H1 (cell line): ENCODE results near the gene ERC1. TPM values are rescaled to one million over a fixed set of nuclear protein-coding genes. Genes with fewer than 3 reads are reported as not detected.

Experiments
- CTCF ChIA-PET: fragments of 300-600 bp; sonication (Branson Sonifier 250); formaldehyde crosslinking; loops from one replicate; lab custom pipeline; 2021; ENCODE audit not compliant: partially characterized antibody; lab: Charles Lee
- POLR2A ChIA-PET: fragments of 300-600 bp; sonication (Branson Sonifier 250); formaldehyde crosslinking; loops from one replicate; lab custom pipeline; 2021; ENCODE audit warnings: inconsistent platforms; ENCODE audit not compliant: partially characterized antibody; lab: Charles Lee
- DNase-seq, 2 experiments: peaks; one replicate each; pipeline versions ENCODE4 v3.0.0 to v3.0.0-alpha.2; 2010 to 2022; ENCODE audit warnings: low spot score in 2 of 2, low read depth in 1 of 2, mixed read lengths in 1 of 2
- FAIRE-seq: peaks from 2 replicates; lab custom pipeline; 2011; peaks lifted over from hg19 to GRCh38; lab: Jason Lieb, UNC
- H2AFZ ChIP-seq: 2 replicates; pipeline ENCODE4 v1.8.1; 2012; ENCODE audit warnings: low read length, inconsistent platforms
- H2AK5ac ChIP-seq: 2 replicates; pipeline ENCODE4 v1.6.1; 2013; ENCODE audit warnings: low read depth, low read length
- H2BK120ac ChIP-seq: replicated peaks from 2 replicates; pipeline ENCODE3; 2013; ENCODE audit warnings: low read depth, low read length, inconsistent platforms
- H2BK12ac ChIP-seq: 2 replicates; pipeline ENCODE4 v1.6.1; 2013; ENCODE audit warnings: low read depth, low read length
- H2BK15ac ChIP-seq: 2 replicates; pipeline ENCODE4 v1.6.1; 2013; ENCODE audit warnings: low read length
- H2BK20ac ChIP-seq: 2 replicates; pipeline ENCODE4 v1.6.1; 2013; ENCODE audit warnings: low read length
- H2BK5ac ChIP-seq: 2 replicates; pipeline ENCODE4 v1.6.1; 2013; ENCODE audit warnings: low read depth, low read length
- H3K14ac ChIP-seq: 2 replicates; pipeline ENCODE4 v1.6.1; 2013; ENCODE audit warnings: inconsistent platforms; ENCODE audit not compliant: insufficient read length
- H3K18ac ChIP-seq: 2 replicates; pipeline ENCODE4 v1.6.1; 2013; ENCODE audit warnings: low read length; ENCODE audit errors: extremely low read depth
- H3K23ac ChIP-seq: 2 replicates; pipeline ENCODE4 v1.6.1; 2013; ENCODE audit warnings: inconsistent platforms; ENCODE audit not compliant: insufficient read length
- H3K23me2 ChIP-seq: 2 replicates; pipeline ENCODE4 v1.6.1; 2013; ENCODE audit warnings: low read depth, low read length
- H3K27ac ChIP-seq: 2 replicates; pipeline ENCODE4 v1.6.1; 2011; ENCODE audit warnings: low read depth, low read length, inconsistent platforms
- H3K27me3 ChIP-seq, 4 experiments: replicated peaks in 1 of 4; 1 replicate in 1 of 4; 2 replicates in 3 of 4; pipeline versions ENCODE4 v1.6.1 to v1.8.1; 2011 to 2013; ENCODE audit warnings: low read length in 3 of 4, mild to moderate bottlenecking in 3 of 4, inconsistent platforms in 2 of 4, mixed read lengths in 2 of 4, moderate library complexity in 1 of 4; ENCODE audit not compliant: control insufficient read depth in 3 of 4, insufficient read depth in 3 of 4; ENCODE audit errors: extremely low read depth in 1 of 4
- H3K36me3 ChIP-seq, 4 experiments: 2 replicates each; pipeline versions ENCODE4 v1.6.1 to v1.8.1; 2011 to 2013; ENCODE audit warnings: mild to moderate bottlenecking in 4 of 4, low read length in 3 of 4, moderate library complexity in 2 of 4, control low read depth in 1 of 4, inconsistent platforms in 1 of 4; ENCODE audit not compliant: insufficient read depth in 4 of 4, control insufficient read depth in 2 of 4
- H3K4ac ChIP-seq: replicated peaks from 2 replicates; pipeline ENCODE3; 2013; ENCODE audit warnings: low read length, low read depth, mixed read lengths, inconsistent platforms; ENCODE audit not compliant: insufficient read length
- H3K4me1 ChIP-seq, 4 experiments: replicated peaks in 1 of 4; 1 replicate in 1 of 4; 2 replicates in 3 of 4; pipeline versions ENCODE4 v1.6.1 to v1.8.1; 2011 to 2013; ENCODE audit warnings: low read length in 3 of 4, inconsistent platforms in 2 of 4, mixed read lengths in 1 of 4; ENCODE audit not compliant: insufficient read depth in 4 of 4, control insufficient read depth in 3 of 4
- H3K4me2 ChIP-seq, 2 experiments: 2 replicates each; pipeline versions ENCODE4 v1.6.1 to v1.8.1; 2011 to 2013; ENCODE audit warnings: low read depth in 2 of 2, low read length in 2 of 2, control low read depth in 1 of 2, inconsistent platforms in 1 of 2, mild to moderate bottlenecking in 1 of 2; ENCODE audit not compliant: insufficient read depth in 1 of 2
- H3K4me3 ChIP-seq, 4 experiments: fragments of 200-600, 300-600 bp in 1 of 4; sonication (generic), shearing (Covaris generic), sonication (Bioruptor Twin) in 1 of 4; 2 replicates each; pipeline versions ENCODE4 v1.5.1 to v1.8.1; 2011 to 2016; ENCODE audit warnings: low read length in 4 of 4, low read depth in 3 of 4, control low read depth in 2 of 4, inconsistent platforms in 2 of 4, mild to moderate bottlenecking in 2 of 4, mixed read lengths in 1 of 4, moderate library complexity in 1 of 4; ENCODE audit not compliant: insufficient read depth in 2 of 4; ENCODE audit errors: extremely low read depth in 1 of 4
- H3K56ac ChIP-seq: replicated peaks from 2 replicates; pipeline ENCODE3; 2013; ENCODE audit warnings: low read depth, mild to moderate bottlenecking, mixed read lengths, low read length, inconsistent platforms; ENCODE audit not compliant: insufficient read length
- H3K79me1 ChIP-seq: 2 replicates; pipeline ENCODE4 v1.6.1; 2013; ENCODE audit warnings: low read depth, low read length, control low read depth
- H3K79me2 ChIP-seq, 2 experiments: 2 replicates each; pipeline versions ENCODE4 v1.6.1 to v1.8.1; 2012 to 2013; ENCODE audit warnings: low read length in 2 of 2, mild to moderate bottlenecking in 2 of 2, inconsistent platforms in 1 of 2; ENCODE audit not compliant: insufficient read depth in 2 of 2, control insufficient read depth in 1 of 2
- H3K9ac ChIP-seq, 4 experiments: replicated peaks in 1 of 4; 1 replicate in 1 of 4; 2 replicates in 3 of 4; pipeline versions ENCODE4 v1.6.1 to v1.8.1; 2011 to 2013; ENCODE audit warnings: low read depth in 3 of 4, low read length in 3 of 4, control low read depth in 2 of 4, mild to moderate bottlenecking in 2 of 4, moderate library complexity in 2 of 4, inconsistent platforms in 1 of 4; ENCODE audit errors: extremely low read depth in 1 of 4
- H3K9me3 ChIP-seq, 2 experiments: 2 replicates each; pipeline versions ENCODE4 v1.6.1 to v1.8.1; 2012 to 2013; ENCODE audit warnings: mild to moderate bottlenecking in 2 of 2, moderate library complexity in 2 of 2, control low read depth in 1 of 2, inconsistent platforms in 1 of 2, low read depth in 1 of 2, low read length in 1 of 2, mixed read lengths in 1 of 2; ENCODE audit not compliant: insufficient read depth in 2 of 2
- H4K20me1 ChIP-seq, 2 experiments: replicated peaks in 1 of 2; 2 replicates each; pipeline versions ENCODE3 to v1.8.1; 2011 to 2013; ENCODE audit warnings: inconsistent platforms in 2 of 2, low read length in 2 of 2, mild to moderate bottlenecking in 1 of 2; ENCODE audit not compliant: insufficient read depth in 2 of 2, control insufficient read depth in 1 of 2
- H4K5ac ChIP-seq: 2 replicates; pipeline ENCODE4 v1.6.1; 2013; ENCODE audit warnings: low read length, low read depth, mixed read lengths, inconsistent platforms; ENCODE audit not compliant: insufficient read length
- H4K8ac ChIP-seq: 2 replicates; pipeline ENCODE4 v1.8.0; 2013; ENCODE audit warnings: mild to moderate bottlenecking, moderate library complexity, low read length, inconsistent platforms; ENCODE audit not compliant: insufficient read depth; ENCODE audit errors: extremely low read depth
- H4K91ac ChIP-seq: replicated peaks from 2 replicates; pipeline ENCODE3; 2013; ENCODE audit warnings: low read length, mixed read lengths, inconsistent platforms; ENCODE audit not compliant: insufficient read length
- BCL11A ChIP-seq, 2 experiments: IDR thresholded peaks; one replicate each; pipeline ENCODE4 v1.6.1; 2011; ENCODE audit warnings: low read depth in 2 of 2, low read length in 2 of 2, mild to moderate bottlenecking in 2 of 2
- RXRA ChIP-seq: IDR thresholded peaks from 2 replicates; pipeline ENCODE4 v1.6.1; 2011; ENCODE audit warnings: low read depth, mild to moderate bottlenecking, low read length, moderate library complexity; ENCODE audit not compliant: insufficient read depth
- SIRT6 ChIP-seq: IDR thresholded peaks from one replicate; pipeline ENCODE4 v1.7.1; 2012; ENCODE audit warnings: low read length, inconsistent platforms
- SIX5 ChIP-seq: IDR thresholded peaks from 2 replicates; pipeline ENCODE4 v1.6.1; 2011; ENCODE audit warnings: mild to moderate bottlenecking, low read depth, low read length
- WGBS, 2 experiments: shearing (Covaris generic) in 1 of 2; methylation state at CpG; one replicate each; pipeline versions ENCODE4 v1.1.6 to v1.1.7; 2013 to 2015; ENCODE audit warnings: low lambda C conversion rate in 2 of 2, mixed read lengths in 2 of 2, inconsistent platforms in 1 of 2, low coverage in 1 of 2, missing lambda C conversion rate in 1 of 2; ENCODE audit not compliant: insufficient replicate concordance in 2 of 2, insufficient coverage in 1 of 2, insufficient read length in 1 of 2; ENCODE audit errors: extremely low coverage in 1 of 2, missing lambda C conversion rate in 1 of 2; 5-methylcytosine and 5-hydroxymethylcytosine counted together
- polyA plus RNA-seq, 7 experiments: library from polyadenylated mRNA; depleted of rRNA in 3 of 7; stranded (reverse) in 5 of 7; unstranded in 2 of 7; fragments of >200 nt in 5 of 7; fragments of 200-250 nt in 2 of 7; gene quantifications; 1 replicate in 5 of 7; 2 replicates in 1 of 7; 4 replicates in 1 of 7; pipeline versions ENCODE4 v1.2.1 to v1.2.3, GENCODE V29; 2011 to 2013; ENCODE audit warnings: missing spikeins in 2 of 7, mixed read lengths in 2 of 7
- total RNA-seq: library from RNA; stranded (reverse); fragmentation: NEBNext Ultra II Directional; extraction: Animal tissue kit (Norgen Biotek cat#: 25700); gene quantifications from 2 replicates; pipeline ENCODE4 v1.2.1, GENCODE V29; 2021

The ERC1 gene
- total and polyA plus RNA-seq, 2 of the 8 experiments (the other 6 are each of a cell fraction or from before 2014, with no cell fraction given), result 7.8 to 45.7 TPM

DNA sequence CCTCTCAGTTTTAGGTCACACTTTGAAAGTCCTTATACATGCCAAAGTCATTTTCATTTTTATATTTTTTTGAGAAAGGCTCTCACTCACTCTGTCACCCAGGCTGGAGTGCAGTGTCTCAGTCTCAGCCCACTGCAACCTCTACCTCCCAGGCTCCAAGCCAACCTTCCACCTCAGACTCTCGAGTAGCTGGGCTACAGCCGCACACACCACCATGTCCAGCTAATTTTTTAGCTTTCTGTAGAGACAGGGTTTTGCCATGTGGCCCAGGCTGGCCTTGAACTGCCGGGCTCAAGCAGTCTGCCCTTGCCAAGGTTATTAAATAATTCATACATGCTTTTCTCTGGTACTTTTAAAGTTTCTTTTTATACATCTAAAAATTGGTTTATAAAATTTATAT, 166.0 kb downstream of the ERC1 start:
- no peaks in the 10 kb centered on the region for H3K23me2 ChIP-seq
- H3K9me3 ChIP-seq, result no peaks in the 10 kb centered on the region
- peaks cover 0 to 2% of the 10 kb centered on the region in 2 experiments for H4K20me1 ChIP-seq
- ChIA-PET CTCF (interaction anchor here (1.5 kb wide), 1 partner anchor 9 kb away, joined by 3 read pairs; no protein-coding TSS in a partner anchor), POLR2A (no interaction called here)
- no peak overlapping the region for H3K23ac ChIP-seq
- no peak for FAIRE-seq
- H2AFZ ChIP-seq, result no peak overlapping the region
- no peak overlapping the region for H3K4ac ChIP-seq
- H3K79me1 ChIP-seq, result no peaks in the 10 kb centered on the region
- H3K14ac ChIP-seq, result no peak overlapping the region
- H3K56ac ChIP-seq, result no peak overlapping the region
- no peak overlapping the region for H2BK12ac ChIP-seq
- no peak overlapping the region for H2BK120ac ChIP-seq
- H3K4me2 ChIP-seq, result no peak overlapping the region
- no peak overlapping the region for H2BK15ac ChIP-seq
- no peak overlapping the region; the same call in 1 of the 2 replicates for H4K8ac ChIP-seq
- H4K91ac ChIP-seq, result no peak overlapping the region
- H2BK5ac ChIP-seq, result no peak overlapping the region
- H3K36me3 ChIP-seq, result 0 out of 8 replicates have a peak, but pooled peaks cover 0 to 3% (median 0%) of the 10 kb centered on the region in 4 experiments
- H3K27ac ChIP-seq, result no peak overlapping the region
- no peak overlapping the region for H4K5ac ChIP-seq
- H2BK20ac ChIP-seq, result no peak overlapping the region
- 98% methylated on average over 3 of the region's 3 CpGs; no CpG with 5 or more reads in 1 of the 2 experiments for WGBS, 2 experiments
- H3K79me2 ChIP-seq, result no peaks in the 10 kb centered on the region
- no peak overlapping the region for H3K4me3 ChIP-seq
- H3K27me3 ChIP-seq, result no peaks in the 10 kb centered on the region
- no peak overlapping the region for H2AK5ac ChIP-seq
- no peak for DNase-seq
- no peaks in the 10 kb centered on the region for H3K4me1 ChIP-seq
- H3K9ac ChIP-seq, result no peak overlapping the region
- H3K18ac ChIP-seq, result no peak overlapping the region
- no peak for TF ChIP-seq RXRA
- TF ChIP-seq SIX5, result no peak
- no peak for TF ChIP-seq SIRT6
- TF ChIP-seq BCL11A (IDR thresholded peaks at IDR 0.05; ENCODE audit: low read depth in 2 of 2, low read length in 2 of 2), result no peak
